Keratinocyte (primary cell): ENCODE data around the gene SIPA1L3. TPM values are rescaled to one million over a fixed set of nuclear protein-coding genes. Genes with fewer than 3 reads are reported as not detected.

Experiments used
- DNase-seq: peaks from one replicate; pipeline ENCODE4 v3.0.0-alpha.2; 2011; ENCODE audit warnings: low read depth, missing footprints, low spot score
- FAIRE-seq: peaks from 2 replicates; lab custom pipeline; 2011; peaks lifted over from hg19 to GRCh38; lab: Jason Lieb, UNC
- H2AFZ ChIP-seq: 2 replicates; pipeline ENCODE4 v1.6.0; 2012; ENCODE audit warnings: low read length, control low read depth, inconsistent platforms; ENCODE audit not compliant: control insufficient read depth
- H3K27ac ChIP-seq: 2 replicates; pipeline ENCODE4 v1.5.1; 2011; ENCODE audit warnings: low read length; ENCODE audit not compliant: control insufficient read depth, insufficient read depth
- H3K27me3 ChIP-seq: 3 replicates; pipeline ENCODE4 v1.6.0; 2011; ENCODE audit warnings: low read length; ENCODE audit not compliant: control insufficient read depth, insufficient read depth; ENCODE audit errors: extremely low read depth
- H3K36me3 ChIP-seq, 2 experiments: 2 replicates in 1 of 2; 3 replicates in 1 of 2; pipeline ENCODE4 v1.5.1; 2011; ENCODE audit warnings: low read length in 2 of 2, mild to moderate bottlenecking in 1 of 2; ENCODE audit not compliant: control insufficient read depth in 2 of 2, insufficient read depth in 2 of 2; ENCODE audit errors: extremely low read depth in 1 of 2
- H3K4me1 ChIP-seq: 3 replicates; pipeline ENCODE4 v1.5.1; 2011; ENCODE audit warnings: low read length; ENCODE audit not compliant: control insufficient read depth, insufficient read depth; ENCODE audit errors: extremely low read depth
- H3K4me2 ChIP-seq: 3 replicates; pipeline ENCODE4 v1.6.0; 2011; ENCODE audit warnings: low read depth, low read length; ENCODE audit not compliant: control insufficient read depth, insufficient read depth; ENCODE audit errors: extremely low read depth
- H3K4me3 ChIP-seq, 3 experiments: fragments of 200-600 bp in 1 of 3; sonication (generic) in 1 of 3; 2 replicates in 2 of 3; 3 replicates in 1 of 3; pipeline ENCODE4 v1.5.1; 2011 to 2016; ENCODE audit warnings: low read length in 3 of 3, mild to moderate bottlenecking in 3 of 3, control low read depth in 2 of 3, inconsistent platforms in 1 of 3, low read depth in 1 of 3, mixed read lengths in 1 of 3, mixed run types in 1 of 3, moderate library complexity in 1 of 3; ENCODE audit not compliant: control insufficient read depth in 2 of 3, insufficient read depth in 2 of 3; ENCODE audit errors: extremely low read depth in 1 of 3
- H3K79me2 ChIP-seq: 2 replicates; pipeline ENCODE4 v1.6.0; 2012; ENCODE audit warnings: low read length; ENCODE audit not compliant: control insufficient read depth, insufficient read depth
- H3K9ac ChIP-seq: 3 replicates; pipeline ENCODE4 v1.6.0; 2011; ENCODE audit warnings: low read length; ENCODE audit not compliant: control insufficient read depth, insufficient read depth; ENCODE audit errors: extremely low read depth
- H3K9me1 ChIP-seq: 3 replicates; pipeline ENCODE4 v1.6.0; 2011; ENCODE audit warnings: low read length; ENCODE audit not compliant: control insufficient read depth, insufficient read depth; ENCODE audit errors: extremely low read depth
- H3K9me3 ChIP-seq: 2 replicates; pipeline ENCODE4 v1.5.1; 2012; ENCODE audit warnings: low read depth, low read length; ENCODE audit not compliant: control insufficient read depth
- H4K20me1 ChIP-seq: 3 replicates; pipeline ENCODE4 v1.6.0; 2011; ENCODE audit warnings: low read length; ENCODE audit not compliant: control insufficient read depth, insufficient read depth; ENCODE audit errors: extremely low read depth
- EZH2 ChIP-seq: IDR thresholded peaks from one replicate; pipeline ENCODE4 v1.6.1; 2012; ENCODE audit warnings: inconsistent platforms, mild to moderate bottlenecking, low read length, moderate library complexity
- dilution Hi-C: fragments of 300-500 bp; cut with MboI; formaldehyde crosslinking; loops from one replicate; pipeline ENCODE4 v1.7.0; 2020; ENCODE audit warnings: low sequenced_read_pairs; ENCODE audit not compliant: extremely low pct_ligation_motif_present
- polyA plus RNA-seq, 5 experiments: library from polyadenylated mRNA; depleted of rRNA in 3 of 5; stranded (reverse) in 3 of 5; stranded (forward) in 1 of 5; unstranded in 1 of 5; fragments of >200 nt; gene quantifications; 1 replicate in 1 of 5; 2 replicates in 3 of 5; 3 replicates in 1 of 5; pipeline versions ENCODE4 v1.2.1 to v1.2.3, GENCODE V29; 2011 to 2012; ENCODE audit warnings: missing spikeins in 2 of 5, low read depth in 1 of 5, low replicate concordance in 1 of 5
- TF ChIP-seq, protein P1 (sequence below), 3 experiments: IDR thresholded peaks in 1 of 3; conservative IDR thresholded peaks in 1 of 3; optimal IDR thresholded peaks in 1 of 3; 2 replicates in 2 of 3; 3 replicates in 1 of 3; pipeline versions ENCODE3 to v1.5.1; 2011; ENCODE audit warnings: low read length in 3 of 3, mild to moderate bottlenecking in 3 of 3, moderate library complexity in 2 of 3, control low read depth in 1 of 3, inconsistent platforms in 1 of 3; ENCODE audit not compliant: insufficient read depth in 2 of 3; ENCODE audit errors: extremely low read depth in 1 of 3

The SIPA1L3 gene
- polyA plus RNA-seq, 1 donor (not counting 4 experiments of a cell fraction or from before 2014, with no cell fraction given), result 8.0 TPM

GRCh38 chr19:37997911-37998344 lies 90.9 kb downstream of the SIPA1L3 start:
- peaks cover under 1% of the 10 kb centered on the region for H3K79me2 ChIP-seq
- H3K4me3 ChIP-seq, result no peak overlapping the region
- DNase-seq, result no peak
- peaks cover 27% of the 10 kb centered on the region for H3K4me1 ChIP-seq
- H3K4me2 ChIP-seq, result peak overlapping the region; percentile 44
- no peaks in the 10 kb centered on the region for H3K36me3 ChIP-seq
- H3K27me3 ChIP-seq, result no peaks in the 10 kb centered on the region
- no peak overlapping the region for H3K9ac ChIP-seq
- TF ChIP-seq, protein P1, sequence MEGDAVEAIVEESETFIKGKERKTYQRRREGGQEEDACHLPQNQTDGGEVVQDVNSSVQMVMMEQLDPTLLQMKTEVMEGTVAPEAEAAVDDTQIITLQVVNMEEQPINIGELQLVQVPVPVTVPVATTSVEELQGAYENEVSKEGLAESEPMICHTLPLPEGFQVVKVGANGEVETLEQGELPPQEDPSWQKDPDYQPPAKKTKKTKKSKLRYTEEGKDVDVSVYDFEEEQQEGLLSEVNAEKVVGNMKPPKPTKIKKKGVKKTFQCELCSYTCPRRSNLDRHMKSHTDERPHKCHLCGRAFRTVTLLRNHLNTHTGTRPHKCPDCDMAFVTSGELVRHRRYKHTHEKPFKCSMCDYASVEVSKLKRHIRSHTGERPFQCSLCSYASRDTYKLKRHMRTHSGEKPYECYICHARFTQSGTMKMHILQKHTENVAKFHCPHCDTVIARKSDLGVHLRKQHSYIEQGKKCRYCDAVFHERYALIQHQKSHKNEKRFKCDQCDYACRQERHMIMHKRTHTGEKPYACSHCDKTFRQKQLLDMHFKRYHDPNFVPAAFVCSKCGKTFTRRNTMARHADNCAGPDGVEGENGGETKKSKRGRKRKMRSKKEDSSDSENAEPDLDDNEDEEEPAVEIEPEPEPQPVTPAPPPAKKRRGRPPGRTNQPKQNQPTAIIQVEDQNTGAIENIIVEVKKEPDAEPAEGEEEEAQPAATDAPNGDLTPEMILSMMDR (optimal IDR thresholded peaks at IDR 0.05 in 1 of 3, IDR thresholded peaks at IDR 0.05 in 1 of 3, conservative IDR thresholded peaks at IDR 0.05 in 1 of 3; ENCODE audit: extremely low read depth in 1 of 3, insufficient read depth in 2 of 3, low read length in 3 of 3), result no peak
- TF ChIP-seq EZH2, result no peak
- peak overlapping the region; percentile 62 for H3K27ac ChIP-seq
- H4K20me1 ChIP-seq, result no peaks in the 10 kb centered on the region
- FAIRE-seq, result peak; percentile 89
- dilution Hi-C loops, result no loop called here
- H3K9me1 ChIP-seq, result no peaks in the 10 kb centered on the region
- H2AFZ ChIP-seq, result no peak overlapping the region
- no peaks in the 10 kb centered on the region for H3K9me3 ChIP-seq

DNA sequence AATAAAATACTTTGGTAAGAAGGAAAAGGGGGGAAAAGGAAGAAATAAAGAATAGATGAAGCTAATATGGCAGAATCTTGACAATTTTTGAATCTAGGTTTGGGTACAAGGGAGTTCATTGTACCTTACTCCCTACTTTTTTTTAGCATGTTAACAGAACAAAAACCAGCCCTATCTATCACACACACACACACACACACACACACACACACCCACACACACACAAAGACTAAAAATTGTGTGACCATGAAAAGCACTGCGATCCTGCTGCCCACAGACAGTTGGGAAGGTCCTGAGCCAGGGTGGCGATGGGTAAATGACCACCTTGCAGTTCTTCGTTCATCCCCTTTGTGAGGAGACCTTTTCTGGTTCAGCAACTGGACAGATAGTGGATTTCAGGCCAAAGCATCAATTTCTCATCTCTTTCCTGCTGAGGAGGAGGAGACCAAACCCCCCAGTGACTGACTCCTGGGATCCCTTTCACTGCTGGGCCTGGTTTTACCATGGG lies 91.8 kb downstream of the SIPA1L3 start:
- Histone ChIP-seq H3K9me1 (no peaks in the 10 kb centered on the region), H4K20me1 (no peaks in the 10 kb centered on the region), H3K27me3 (no peaks in the 10 kb centered on the region), H3K4me2 (no peak overlapping the region), H3K4me3 (no peak overlapping the region), H3K4me1 (peaks cover 34% of the 10 kb centered on the region), H3K79me2 (no peaks in the 10 kb centered on the region), H2AFZ (no peak overlapping the region), H3K27ac (peak overlapping the region; percentile 62), H3K9me3 (no peaks in the 10 kb centered on the region), H3K9ac (no peak overlapping the region), H3K36me3 (no peaks in the 10 kb centered on the region)
- no peak for TF ChIP-seq EZH2
- FAIRE-seq (no peak), DNase-seq (no peak)
- dilution Hi-C loops, result no loop called here
